Measurements from ENCODE around the gene CACNA2D4. TPM values are rescaled to one million over a fixed set of nuclear protein-coding genes. Genes with fewer than 3 reads are reported as not detected.

Gene CACNA2D4
- polyA plus RNA-seq, 1 donor, result 2.0 TPM

DNA sequence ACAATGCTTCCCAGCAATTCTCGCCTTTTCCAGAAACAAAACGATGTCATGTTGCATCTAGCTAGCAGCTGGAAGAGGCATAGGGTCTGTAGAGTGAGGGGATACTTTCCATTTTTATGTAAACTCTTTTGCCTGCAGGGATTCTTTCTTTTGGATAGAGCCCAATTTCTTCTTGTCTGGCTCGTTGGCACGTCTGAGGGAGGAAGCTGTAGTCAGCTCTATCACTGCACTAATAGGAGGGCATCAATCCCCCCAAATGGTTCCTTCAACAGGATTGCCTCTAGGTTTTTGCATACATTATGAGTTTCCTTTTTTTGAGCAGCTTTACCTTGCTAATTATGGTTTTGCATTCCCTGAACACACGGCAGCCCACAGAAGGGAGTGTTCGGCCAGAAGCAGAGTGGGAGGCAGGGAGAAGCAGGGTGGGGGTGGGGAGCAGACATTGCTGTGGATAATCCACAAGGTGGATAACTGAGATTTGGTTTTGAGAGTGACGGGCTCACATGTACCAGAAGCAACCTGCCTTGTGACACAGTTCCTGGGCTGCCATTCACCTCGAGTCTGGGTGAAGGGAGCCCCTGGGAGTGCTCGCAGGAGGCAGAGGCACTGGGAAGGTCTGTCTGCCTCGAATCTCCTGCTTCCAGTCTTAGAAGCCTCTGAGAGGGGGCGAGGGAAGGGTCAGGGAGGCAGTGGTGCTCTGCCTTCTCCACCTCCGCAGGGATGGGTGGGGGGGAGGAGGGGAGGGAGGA, 73.6 kb downstream of the CACNA2D4 start:
- no peak for DNase-seq (ENCODE audit: low read depth)

DNA sequence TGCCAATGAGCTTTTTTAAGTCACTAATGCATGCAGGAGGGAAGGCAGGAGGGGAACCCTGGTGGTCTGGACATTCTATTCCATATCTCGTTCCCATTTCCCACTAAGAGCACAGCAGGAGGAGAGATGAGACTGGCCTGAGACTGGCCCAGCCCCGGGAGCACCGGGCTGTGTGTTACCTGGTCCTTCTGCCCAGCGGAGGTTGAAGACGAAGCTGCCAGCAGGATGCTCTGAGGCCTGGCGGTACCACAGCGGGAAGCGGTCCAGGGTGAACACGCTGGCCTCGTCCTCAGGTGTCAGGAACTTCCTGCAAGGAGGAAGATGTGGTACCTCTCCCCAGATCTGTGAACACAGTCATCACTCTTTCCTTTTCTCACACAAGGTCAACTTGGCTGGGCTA, 74.2 kb downstream of the CACNA2D4 start:
- DNase-seq (ENCODE audit: low read depth), result no peak

DNA sequence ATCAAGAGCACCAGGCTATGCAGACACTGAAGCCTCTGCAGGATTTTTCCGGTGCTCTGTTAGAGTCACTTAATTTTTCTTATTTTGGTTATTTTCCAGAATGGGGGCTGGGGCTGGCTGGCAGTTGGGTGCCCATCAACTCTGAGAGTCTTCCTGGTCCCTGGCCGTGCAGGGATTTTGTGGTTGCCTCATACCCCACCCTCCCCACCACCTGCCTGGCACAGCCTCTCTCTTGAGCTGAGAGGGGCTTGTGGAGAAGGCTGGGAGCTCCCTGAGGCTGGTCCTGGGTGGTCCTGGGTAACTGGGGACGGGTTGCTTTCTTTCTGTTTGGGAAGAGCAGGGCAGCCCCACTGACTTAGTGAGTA, 74.8 kb downstream of the CACNA2D4 start:
- DNase-seq (ENCODE audit: low read depth), result no peak

DNA sequence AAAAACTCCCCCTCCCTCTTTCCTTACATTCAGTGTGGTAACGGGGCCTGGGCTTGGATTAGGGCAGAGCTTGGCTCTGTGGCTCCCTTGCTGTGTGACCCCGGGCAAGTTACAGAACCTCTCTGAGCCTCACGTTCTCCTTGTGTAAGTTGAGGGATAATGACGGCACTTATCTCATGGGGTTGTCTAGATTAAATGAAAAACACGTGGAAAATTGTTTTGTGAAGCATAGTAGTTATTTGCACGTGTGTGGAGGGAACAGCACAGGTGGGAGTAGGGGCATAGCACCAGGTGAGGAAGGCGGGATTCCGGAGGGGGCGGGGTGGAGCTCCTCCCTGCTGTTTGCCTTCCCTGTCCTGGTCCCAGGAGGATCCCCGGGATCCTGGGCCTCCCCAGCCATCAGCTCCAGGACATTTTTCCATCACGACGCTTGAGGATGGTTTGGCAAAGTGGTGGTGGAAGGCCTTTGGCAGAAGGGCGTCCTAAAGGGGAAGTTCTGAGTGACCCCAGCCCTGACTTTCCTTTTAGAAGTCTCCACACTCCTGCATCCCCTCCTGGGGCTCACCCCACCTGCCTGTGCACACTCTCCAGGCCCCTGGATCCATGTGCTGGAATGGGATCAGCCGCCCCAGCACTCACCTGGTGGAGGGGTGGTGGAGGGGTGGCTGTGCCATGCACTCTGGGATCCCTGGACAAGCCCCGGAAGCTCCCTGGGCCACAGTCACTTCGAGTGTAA, 75.4 kb downstream of the CACNA2D4 start:
- DNase-seq (ENCODE audit: low read depth), result no peak

DNA sequence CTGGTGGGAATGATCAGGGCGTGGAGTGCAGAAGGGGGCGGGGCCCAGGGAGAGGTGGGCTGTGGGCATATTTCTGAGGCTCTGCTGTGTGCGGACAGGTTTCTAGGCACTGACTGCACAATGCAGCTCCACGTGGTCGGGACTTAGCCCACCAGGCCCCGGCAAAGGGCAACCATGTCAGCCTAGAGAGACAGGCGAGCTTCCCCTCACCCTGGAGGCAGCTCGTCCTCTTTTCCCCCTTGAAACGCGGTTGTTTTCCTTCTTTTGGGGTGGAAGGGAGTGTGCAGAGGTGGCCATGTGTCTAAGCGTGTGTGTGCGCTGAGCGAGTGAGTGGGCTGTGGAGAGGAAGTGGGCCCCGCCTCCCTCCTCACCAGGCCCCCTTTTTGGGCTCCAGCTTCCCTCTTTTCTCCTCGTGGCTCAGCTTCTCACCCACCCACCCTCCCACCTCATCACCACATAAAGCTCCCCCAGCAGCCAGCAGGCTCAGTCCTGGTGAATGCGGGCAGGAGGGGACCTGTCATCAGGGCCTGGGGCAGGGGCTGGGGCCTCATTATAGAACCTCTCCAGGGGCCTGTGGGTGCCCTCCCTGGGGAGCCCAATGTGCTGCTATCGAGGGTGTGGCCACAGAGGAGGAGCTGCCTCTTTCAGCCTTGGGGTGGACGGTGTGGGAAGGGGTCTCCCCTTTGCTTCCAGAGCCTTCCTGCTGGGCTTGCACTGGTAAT, 76.1 kb downstream of the CACNA2D4 start:
- DNase-seq (ENCODE audit: low read depth), result no peak

DNA sequence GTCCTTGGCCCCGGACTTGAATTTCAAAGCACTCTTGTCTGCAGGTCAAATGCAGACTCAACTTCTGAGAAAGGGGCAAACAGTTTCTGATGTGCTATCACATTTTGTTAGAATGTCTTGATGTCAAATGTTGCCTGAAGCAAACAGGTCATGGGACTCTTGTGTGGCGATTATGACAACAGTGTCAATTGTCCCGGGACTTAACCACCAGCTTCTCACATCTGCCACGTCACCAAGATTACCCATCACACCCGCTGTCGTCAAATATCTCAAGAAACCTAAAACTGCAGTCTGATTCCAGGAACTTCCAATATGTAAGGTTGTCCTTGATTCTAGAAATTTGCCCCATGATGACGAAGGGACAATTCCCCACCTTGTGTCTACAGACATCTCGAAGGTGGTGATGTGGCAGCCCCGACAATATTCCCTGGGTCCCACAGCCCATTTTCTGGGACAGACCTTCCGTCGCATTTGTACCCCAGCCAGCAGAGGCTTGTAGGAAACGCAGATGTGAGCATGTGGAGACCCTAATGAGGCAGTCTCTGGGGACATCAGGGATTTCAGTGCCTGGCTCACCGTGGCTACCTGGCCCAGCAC, 76.8 kb downstream of the CACNA2D4 start:
- no peak for DNase-seq (ENCODE audit: low read depth)

DNA sequence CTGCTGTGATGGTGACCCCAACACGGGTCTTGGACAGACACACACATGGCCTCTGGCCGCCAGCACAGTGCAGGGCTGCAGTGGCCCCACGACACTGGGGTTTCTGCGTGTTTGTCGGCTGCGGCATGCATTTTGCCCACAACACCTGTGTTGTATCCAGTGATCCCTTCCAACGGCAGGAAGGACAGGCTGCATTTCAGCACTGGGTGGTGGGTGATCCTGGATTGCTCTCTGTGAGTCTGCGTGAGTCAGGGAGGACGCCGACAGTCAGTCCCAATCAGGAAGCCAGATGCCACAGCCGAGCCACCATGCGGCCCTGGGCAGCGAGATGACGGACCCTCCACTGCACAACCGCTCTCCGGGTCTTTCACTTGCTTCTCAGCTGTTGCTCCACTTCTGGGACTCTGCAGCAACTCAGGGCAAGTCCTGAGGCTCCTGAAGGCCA, 77.4 kb downstream of the CACNA2D4 start:
- no peak for DNase-seq (ENCODE audit: low read depth)

DNA sequence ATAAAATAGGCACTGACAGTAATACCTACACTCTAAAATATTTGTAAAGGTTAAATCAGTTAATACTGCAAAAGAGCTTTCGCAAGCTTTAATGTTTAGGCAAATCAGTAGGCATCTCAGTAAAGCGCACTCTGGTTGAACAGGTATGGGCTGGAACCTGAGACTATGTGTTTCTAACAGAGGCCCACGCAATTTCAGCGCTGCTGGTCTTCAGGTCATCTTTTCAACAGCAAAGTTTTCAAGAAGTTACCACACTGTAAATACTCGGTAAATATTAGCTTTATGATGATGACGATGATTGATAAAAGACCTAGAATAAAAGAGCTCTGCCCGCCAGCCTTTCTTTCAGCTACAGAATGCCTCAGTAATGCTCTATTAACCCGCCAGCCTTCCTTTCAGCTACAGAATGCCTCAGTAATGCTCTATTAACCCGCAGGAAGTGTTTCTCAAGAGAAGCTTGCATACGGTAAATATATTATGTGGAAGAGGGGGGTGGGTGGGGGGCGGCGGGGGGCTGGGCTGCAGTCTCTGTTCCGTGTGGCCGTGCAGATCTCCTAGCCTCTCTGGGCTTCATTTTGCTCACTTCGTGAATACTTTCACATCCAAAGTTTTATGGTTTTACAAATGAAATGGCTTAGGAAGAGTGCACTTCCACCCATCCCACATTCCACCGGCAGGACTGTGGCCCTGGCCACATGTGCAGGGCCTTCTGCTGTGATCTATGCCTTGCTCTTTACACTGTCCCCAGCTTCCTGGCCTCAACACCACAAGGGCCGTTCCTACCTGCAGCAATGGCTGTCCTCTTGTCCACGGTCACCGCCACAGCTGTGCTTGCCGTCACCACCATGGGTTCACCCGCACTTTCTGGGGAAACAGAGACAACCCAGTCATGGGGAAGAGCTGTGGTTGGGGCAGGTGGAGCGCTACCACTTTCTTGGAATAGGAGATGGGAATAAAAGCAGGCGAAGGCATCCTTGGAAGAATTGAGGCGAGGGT, 78.2 kb downstream of the CACNA2D4 start:
- DNase-seq (ENCODE audit: low read depth), result no peak

DNA sequence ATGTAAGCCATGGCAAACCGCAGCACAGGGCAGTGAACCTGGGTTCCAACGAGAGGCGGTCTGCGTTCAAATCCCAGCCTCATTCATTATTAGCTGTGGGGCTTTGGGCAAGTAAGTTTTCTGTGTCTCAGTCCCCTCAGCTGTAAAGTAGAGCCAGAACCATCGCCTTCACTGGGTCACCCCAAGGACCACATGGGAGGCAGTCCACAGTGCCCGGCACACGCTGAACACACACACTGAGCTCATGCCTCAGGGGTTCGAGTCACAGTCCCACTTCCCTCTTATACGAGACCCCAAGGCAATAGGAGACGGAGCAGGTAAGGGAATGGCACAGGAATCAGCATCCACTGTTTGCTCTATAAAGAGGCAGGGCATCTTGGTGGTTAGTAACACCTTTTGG, 79.0 kb downstream of the CACNA2D4 start:
- DNase-seq (ENCODE audit: low read depth), result no peak

DNA sequence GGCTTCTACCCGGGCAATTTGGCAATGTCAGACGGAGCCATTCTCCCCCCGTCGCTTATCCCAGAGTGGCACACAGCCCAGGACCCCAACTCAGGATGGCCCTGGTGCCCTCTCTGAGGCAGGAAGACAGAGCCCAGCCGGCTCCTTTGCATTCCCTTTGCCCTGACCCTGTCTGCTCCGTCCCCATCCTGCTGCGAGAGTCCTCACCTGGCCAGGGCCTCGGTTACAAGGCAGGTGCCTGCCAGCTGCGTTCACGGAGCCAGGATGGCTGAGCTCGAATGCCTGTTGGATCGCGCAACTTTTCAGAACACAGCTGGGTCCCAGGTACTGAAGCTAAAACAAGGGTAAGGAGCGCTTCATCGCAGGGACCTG, 79.5 kb downstream of the CACNA2D4 start:
- DNase-seq (ENCODE audit: low read depth), result no peak

DNA sequence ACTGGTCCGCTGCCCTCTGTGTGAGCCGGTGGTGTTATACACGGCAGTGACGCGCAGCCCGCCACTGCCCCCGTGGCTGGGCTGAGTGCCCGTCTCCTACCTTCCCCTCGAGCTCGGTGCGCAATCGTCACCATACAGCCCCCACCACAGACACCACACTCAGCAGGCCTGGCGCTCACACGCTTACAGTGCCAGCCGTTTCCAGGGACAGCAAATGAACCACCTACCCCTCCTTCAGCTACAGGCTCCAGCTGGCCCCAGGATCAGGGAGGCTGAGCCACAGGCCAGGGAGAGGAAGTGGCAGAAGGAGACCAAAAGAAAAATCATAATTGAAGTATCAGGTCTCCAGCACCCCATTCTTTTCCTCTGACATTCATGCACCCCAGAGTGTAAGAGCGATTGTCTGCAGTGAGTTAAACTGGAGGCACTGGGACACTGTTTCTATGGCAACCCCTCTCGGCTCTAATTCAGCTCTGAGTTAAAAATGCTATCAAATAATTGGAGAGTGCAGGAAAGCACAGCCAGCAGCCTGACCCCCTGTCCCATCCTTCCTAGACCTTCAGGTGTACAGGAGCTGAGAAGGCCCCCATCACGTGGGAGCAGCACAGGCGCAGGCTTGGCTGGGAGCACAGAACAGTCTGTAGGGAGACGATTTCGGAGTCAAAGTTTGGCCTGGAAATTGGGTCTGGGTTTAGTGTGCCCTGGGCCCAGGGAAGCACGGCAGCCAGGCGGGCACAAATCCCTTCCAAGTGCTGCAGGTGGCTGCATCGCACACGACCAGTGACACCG, 80.1 kb downstream of the CACNA2D4 start:
- no peak for DNase-seq (ENCODE audit: low read depth)

DNA sequence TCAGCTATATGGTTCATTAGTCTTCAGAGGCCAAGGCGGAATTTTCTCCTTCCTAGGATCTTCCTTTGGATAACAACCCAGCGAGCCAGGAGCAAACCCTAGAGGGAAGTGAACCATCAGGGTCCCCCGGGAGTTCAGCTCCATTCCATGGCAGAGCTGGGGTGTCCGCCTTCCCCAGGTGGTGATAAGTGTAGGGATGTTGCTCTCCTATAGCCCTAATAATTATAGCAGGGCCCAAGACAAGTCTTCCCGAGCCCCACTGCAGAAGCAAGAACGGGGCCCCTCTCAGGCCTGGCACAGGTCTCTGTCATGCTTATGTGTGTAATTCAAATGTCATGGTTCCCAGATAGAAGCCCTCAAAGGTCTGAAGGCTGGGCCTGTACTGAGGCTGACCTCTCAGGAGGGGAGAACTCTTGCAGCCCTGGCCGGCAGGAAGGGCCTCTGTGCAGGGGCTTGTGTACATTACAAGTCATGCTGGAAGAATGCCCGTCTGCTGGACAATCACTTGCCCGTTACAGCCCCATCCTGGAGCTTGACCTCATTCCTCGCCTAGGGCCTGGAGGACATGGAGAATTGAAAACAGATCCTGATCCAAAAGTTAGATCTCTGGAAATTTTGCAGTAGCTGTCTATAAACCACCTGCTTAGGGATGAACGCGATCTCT, 80.8 kb downstream of the CACNA2D4 start:
- no peak for DNase-seq (ENCODE audit: low read depth)

DNA sequence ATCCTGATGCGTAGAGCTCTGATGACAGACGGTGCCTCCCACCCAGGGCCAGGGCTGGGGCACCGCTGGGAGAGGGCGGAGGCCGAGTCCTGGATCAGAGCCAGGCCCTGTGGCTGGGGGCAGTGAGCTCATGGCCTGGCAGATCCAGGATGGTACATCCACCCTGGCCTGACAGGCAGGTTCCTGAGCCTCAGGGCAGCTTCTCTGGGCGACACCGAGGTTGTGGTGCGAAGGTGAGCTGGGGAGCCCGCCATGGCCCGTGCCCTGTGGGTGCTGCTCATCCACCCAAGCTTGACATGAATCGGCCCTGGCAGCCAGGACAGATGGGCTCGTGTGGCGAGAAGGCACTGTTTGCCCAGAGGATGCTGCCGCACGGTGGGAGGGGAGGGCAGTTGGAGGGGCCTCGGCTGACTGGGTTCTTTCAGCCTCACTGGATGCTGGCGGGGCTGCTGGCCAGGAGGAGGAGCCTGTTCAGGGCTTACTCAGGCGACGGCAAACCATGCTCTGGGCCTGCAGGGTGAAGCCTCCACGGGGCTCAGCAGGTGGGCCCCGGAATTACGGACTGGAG, 81.5 kb downstream of the CACNA2D4 start:
- no peak for DNase-seq (ENCODE audit: low read depth)

DNA sequence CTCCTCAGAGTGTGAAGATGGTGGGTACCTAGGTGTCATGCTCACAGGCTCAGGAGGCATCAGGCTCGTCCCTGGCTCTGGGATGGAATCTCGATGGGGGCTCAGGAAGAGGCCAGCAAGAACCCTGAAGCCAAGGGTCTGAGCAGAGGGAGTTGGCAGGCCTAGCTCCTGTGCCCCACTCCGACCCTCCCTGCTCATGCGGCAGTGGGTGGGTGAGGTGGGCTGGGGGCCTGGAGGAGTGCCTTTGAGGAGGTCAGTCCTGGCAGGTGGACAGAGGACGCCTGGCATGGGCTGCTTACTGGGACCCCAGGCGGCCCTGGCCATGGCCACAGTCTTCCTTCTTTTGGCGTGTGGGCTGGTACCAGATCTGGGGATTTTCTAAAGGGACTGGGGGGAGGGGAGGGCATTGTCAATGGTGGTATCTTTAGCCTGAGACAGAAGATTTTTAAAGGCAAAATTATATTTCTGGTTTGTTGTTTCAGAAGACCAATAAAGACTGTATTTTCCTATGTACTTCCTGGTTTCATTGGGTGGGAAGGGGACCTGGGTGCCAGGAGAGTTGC, 82.1 kb downstream of the CACNA2D4 start:
- no peak for DNase-seq (ENCODE audit: low read depth)

DNA sequence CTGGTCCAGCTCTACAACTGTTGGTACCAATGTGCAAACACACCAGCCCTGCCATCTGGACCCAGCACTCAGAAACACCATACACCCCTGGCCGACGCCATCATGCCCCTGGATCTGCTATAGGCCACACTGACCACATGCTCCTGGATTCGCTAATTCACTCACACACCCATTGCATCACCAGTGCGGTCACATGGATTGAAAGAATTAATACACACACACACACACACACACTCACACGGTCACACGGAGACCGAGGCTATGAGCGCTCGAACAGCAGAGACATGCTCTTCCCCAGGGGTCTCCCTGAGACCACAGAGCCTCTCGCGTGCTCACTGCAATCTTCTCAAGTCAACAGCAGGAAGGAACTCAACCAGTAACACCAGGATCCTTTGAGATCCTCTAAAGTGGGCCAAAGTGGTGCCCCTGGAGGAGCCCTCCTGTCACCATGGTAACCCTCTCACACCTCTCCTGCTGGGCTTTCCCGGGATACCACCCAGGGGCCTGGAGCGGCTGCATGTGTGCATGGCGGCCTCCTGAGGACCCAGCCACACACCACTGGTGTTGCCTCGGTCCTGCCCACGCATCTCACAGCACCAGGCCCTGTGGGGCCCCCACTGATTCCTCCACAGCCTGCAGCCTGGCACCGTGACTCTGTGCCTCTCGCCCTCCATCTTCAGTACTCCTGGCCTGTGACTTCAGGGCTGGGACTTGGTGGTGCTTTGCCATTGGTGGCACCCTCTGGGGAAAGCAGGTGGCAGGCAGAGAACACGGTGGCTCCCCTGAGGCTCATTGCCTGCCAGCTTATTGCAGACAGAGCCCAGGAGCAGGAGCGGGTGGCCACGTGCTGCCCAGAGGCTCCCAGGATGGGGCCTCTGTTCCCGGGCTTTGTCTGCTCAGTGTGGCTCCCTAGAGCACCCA, 83.0 kb downstream of the CACNA2D4 start:
- no peak for DNase-seq (ENCODE audit: low read depth)

DNA sequence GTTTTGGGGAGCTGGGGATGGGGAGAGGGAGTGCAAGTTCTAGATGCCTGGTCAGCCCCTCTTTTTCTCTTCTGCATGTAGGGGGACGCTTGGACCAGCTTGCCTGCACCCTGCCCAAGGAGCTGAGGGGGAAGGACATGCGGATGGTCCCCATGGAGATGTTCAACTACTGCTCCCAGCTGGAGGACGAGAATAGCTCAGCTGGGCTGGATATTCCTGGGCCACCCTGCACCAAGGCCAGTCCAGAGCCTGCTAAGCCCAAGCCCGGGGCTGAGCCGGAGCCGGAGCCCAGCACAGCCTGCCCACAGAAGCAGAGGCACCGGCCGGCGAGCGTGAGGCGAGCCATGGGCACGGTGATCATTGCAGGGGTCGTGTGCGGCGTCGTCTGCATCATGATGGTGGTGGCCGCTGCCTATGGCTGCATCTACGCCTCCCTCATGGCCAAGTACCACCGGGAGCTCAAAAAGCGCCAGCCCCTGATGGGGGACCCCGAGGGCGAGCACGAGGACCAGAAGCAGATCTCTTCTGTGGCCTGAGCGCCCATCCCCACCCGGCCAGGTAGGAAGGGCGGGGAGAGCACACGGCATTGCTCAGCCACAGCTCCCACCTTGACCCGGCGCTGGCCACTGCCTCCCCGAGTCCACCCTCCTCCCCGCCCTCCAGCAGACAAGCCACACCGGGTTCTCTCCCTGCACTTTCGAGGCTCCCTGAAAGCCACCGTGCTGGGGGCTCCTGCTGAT, 84.1 kb downstream of the CACNA2D4 start:
- no peak for DNase-seq (ENCODE audit: low read depth)

DNA sequence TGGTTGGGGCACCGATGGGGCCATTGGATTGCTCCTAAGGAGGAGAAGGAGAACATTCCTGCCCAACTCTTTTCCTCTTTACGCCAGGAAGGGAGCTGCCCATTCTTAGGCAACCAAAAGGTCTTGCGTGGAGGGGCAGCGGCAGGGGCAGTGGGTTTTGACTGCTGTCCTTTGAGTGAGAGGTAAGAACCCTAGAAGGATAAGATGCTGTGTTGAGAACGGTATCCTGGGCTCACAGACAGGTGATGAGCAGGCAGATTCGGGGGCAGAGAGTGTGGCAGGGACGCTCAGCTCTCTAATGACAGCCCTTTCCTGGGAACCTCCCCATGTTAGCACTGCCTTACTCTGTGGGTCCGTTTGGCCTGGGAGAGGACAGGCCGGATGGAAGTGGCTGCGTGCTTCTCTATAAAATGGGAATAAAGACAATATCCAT, 84.8 kb downstream of the CACNA2D4 start:
- DNase-seq (ENCODE audit: low read depth), result no peak
